ENCODE data around the gene OR6C70.

DNA sequence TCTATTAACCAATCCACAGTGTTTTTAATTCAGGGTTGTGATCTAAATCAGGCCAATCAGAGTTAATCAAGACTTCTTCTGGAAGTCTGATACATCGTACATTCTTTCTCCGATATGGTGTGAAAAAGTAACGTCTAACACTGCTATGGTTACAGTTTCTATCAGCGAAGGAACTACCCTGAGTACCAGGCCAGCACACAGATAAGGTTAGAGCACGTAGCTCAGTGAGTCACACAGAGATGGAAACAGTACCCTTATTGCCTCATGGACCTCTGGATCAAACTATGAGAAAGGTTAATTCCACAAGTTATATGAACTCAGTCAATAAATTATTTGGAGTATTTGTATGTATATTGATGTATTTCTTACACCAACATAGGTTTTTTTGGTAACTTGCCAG is 25.6 kb upstream of the OR6C70 start:
- TF ChIP-seq POLR2A (IDR thresholded peaks at IDR 0.05), result no peak
- TF ChIP-seq POLR2AphosphoS5 (IDR thresholded peaks at IDR 0.05), result no peak
